ENCODE results near the gene PRL.

The PRL gene

DNA sequence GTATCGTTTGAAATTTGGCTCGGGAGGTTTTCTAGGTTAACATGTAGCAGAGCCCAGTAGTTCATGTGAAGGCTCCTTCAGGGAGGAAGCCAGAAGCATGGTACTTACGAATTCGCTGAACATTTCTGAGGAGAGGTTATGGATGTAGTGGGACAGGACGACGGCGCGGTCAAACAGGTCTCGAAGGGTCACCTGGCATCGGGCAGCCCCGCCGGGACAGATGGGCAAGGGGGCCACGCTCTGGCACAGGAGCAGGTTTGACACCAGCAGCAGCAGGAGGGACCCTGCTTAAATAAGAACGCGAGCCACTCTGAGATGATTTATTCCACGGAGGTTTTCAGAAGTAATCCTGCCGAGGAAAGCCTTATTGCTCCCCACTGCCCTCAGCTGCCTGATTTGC, 2.5 kb downstream of the PRL start:
- no peak for DNase-seq

DNA sequence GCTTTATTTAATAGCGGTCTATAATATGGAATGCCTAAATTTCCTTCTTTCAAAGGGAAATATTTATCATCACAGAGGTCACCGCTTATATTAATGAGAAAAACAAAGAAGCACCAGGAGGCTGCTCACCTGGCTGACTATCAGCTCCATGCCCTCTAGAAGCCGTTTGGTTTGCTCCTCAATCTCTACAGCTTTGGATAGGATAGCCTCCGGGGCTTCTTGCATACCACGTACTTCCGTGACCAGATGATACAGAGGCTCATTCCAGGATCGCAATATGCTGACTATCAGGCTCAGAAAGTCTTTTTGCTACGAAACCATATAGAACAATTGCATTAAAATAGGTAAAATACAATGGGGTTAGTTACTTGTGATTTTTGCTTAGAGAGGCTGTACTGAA, 6.8 kb downstream of the PRL start:
- no peak for DNase-seq

DNA sequence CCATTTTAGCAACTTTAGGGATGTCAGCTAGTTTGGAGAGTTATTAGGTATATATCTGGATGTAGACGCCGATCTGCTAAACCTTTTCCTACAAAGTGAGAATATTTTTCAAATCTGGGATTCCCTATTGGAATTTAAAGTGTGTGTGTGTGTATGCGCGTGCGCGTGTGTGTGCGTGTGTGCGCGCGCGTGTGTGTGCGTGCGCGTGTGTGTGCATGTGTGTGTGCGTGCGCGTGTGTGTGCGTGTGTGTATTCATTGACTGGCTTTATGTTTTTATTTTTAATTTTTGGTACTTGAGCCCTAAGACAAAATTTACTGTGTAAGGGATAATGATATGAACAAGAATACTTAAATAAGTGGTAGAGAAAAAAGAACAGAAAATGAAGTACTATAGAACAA, 8.1 kb downstream of the PRL start:
- DNase-seq, result no peak

DNA sequence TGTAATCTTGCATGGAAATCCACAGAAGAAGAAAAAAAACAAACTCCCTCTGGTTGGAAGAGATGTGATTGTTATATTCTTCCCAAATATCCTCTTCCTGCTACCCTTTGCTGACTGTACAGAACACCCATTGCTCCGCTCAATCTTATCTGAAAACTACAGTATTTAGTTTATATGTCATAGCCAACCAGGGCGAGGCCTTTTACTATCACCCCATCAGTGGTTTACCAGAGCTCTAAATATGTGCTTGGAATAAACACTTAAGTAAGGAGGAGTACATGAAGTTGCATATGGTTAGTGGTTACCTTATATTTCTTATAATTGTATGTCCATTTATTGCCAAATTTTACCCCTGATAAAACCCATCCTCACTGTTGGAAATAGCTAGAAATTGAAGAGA, 12.2 kb downstream of the PRL start:
- DNase-seq, result no peak

DNA sequence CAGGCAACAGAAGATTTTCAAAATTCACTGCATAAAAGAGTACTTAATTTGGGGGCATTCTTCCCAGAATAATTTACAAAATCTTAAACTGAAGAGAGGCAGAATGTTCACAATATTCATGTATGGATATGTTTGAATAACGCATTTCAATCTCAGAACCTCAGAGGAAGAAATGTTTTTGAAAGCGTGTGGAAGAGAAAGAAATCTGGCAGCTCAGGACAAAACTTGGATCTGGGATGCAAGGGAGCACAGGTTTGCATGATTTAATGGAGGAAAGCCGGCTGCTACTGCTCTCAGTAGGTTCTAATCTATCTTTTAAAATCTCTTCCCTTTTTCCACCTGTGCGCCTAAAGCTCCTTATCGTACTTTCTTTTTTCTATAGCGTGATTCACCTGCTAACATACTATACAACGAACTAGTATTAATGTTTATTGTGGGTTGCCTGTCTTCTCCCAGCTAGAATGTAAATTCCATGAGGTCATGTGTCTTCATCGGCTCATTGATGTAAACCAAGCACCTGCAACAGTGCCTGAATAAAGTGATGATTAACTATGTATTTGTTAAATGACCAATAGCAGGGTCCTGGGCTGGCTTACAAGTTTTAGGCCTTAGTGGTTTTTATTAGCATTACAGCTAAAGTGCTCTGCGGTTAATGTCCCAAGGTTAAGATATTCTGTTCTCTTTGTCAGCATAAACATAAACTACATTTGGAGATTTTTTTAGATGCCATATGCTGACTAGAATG, 15.3 kb downstream of the PRL start:
- no peak for DNase-seq

DNA sequence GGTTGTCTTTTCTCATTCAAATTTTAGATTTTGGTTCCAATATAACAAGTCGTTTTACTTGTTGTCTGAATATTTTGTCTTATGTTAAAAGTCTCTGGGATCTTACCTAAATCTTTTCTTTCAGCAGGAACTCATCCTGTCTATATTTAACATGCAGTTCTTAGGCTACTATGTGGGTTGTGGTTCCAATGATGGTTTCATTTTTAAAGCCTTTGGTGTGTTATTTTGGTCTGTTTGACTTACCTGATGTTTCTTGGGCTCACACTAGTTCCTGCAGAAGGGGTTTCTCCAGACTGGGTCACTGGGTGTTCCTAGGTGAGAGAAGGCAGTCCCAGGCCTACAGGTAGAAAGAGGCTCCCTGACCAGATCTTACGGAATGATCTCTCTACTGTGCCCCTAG, 17.4 kb downstream of the PRL start:
- no peak for DNase-seq

DNA sequence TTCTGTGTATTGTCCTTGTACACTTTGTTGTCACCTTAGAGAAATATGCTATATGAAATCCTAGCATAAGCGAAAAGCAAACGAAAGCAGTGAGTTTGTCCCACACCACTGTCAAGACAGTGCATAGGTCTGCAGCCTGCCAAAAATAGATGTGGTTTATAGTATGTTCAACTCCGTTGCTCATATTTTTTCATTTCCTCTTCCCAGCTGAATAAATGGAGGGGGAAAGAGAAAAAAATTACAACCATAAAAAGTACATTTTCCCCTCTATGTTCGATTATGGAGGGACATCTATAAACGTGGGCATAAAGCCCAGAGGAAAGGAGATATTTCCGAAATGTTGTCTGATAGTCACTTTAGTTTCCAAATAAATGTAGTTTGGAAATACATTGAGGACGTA, 25.8 kb downstream of the PRL start:
- DNase-seq, result no peak

DNA sequence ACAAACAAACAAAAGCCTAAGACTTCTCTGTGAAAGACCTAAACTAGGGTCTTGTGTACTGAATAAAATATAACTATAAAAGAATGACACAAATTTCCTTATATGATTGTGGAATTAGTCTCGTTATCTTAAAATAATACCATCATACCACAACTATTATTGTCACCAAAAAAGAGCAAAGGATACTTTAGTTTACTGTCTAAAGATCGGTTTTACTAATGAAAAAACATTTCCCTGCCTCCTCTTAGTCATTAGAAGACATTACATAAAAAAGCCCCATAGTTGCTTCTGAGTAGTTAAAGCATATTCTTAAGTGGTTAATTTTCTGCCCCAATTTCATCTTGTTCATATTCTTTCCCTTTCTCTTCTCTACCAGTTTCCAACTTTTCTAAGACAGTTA, 33.1 kb downstream of the PRL start:
- no peak for DNase-seq

DNA sequence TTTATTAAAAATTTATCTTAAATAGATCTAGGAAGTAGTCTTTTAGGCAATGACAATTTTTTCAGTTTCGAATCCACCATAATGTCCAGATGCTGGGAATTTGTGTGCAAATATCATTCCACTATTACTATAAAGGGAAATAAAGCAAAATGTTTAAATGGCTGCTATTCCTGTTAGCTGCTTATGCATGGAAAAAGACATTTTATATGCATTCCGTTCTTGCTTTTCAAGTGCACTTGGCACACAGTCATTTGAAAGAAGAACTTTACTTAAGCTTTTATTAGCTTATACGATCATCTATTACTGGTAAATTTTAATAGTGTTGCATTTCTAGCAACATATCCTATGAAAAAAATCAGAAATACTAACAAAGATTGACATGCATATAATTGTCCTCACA, 42.0 kb downstream of the PRL start:
- DNase-seq, result no peak

DNA sequence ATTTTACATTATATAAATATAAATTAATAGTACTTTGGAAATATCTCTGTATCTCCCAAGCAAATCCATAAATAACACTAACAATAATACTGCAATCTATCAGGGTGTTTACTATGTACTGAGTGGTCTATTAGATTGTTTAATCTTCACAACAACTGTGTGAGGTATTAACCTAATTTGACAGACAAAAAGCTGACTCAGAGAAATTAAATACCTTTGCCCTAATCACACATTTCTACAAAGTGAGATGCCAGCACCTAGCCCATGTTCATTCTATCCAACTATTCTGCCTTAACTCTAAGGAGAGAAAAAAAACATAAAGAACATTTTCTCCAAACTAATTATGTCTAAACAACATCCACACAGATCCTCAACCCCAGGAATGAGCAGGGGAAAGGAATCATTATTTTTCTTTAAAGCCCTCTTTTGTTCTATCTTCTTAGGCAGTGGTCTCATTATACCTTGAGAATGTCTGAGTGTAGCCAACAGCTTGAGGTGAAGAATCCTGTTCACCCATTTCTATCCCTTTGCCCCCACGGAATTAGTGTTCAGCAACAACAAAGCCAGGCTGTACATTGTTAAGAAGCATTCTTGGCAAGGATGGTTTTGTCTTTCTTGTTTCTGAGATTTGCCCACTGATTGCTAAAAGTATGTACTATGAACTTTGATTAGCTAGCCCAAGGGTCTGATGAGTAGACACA, 42.7 kb downstream of the PRL start:
- no peak for DNase-seq

DNA sequence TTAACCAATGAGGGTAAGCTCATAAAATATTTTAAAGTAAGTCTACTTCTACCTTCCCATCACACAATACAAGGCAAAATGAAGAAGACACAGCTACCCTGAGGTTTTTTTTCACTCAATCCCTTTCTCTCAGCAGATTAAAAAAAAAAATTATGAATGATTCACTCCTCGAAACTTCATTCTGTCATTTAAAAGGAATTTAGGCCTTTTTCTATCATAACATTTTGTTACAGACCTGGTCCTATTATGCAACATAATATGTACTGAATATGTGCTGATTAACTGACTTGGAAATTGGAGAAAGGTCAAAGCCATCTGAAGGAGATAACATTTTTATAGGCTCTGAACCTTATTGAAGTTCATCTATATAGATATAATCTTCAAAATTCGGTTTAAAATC, 45.5 kb downstream of the PRL start:
- no peak for DNase-seq

DNA sequence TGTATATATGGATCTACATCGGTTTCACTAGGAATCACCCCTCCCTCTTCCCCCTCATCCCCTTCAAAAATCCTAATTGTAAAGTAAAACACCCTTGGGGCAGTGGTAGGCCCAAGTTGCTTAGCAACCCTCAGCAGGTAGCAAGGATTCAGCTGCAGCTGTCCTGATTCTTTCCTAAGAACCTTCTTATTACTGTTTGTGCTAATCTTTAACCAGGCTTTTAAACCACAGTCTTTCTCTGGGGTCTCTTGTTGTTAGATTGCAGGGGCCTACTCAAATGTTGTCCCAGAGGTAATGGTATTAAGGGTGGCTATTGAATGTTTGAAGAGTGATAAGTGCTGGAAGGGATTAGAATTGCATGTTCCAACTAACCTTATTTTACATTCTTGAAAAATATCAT, 46.4 kb downstream of the PRL start:
- DNase-seq, result peak; percentile 57

DNA sequence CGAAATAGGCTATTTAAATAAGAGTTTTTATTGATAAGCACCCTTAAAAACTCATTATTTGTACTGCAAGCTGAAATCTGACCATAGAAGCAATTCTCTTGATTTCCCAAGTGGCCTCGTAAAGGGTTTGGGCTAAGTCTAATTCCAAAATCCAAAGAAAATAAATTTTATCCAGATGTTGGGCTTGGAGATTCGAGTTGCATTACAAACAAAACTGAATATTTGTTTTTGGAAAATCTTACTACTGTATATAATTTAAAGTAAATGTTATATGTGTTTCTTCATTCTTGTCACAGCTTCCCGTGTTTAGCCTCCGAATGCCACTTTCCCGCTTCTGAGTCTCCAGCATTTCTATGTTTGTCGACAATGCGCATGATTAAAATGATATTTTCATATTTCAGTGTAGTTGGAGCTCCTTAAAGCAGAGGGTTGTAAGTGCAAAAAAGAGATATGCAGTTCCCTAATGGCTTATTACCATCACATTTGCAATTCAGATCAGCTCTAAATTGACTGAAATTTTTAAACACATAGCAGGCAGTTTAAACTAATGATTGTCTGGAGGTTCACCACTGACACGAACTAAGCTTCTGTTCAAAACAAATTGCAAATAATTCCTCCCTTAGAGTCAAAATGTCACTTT, 47.0 kb downstream of the PRL start:
- DNase-seq, result no peak

DNA sequence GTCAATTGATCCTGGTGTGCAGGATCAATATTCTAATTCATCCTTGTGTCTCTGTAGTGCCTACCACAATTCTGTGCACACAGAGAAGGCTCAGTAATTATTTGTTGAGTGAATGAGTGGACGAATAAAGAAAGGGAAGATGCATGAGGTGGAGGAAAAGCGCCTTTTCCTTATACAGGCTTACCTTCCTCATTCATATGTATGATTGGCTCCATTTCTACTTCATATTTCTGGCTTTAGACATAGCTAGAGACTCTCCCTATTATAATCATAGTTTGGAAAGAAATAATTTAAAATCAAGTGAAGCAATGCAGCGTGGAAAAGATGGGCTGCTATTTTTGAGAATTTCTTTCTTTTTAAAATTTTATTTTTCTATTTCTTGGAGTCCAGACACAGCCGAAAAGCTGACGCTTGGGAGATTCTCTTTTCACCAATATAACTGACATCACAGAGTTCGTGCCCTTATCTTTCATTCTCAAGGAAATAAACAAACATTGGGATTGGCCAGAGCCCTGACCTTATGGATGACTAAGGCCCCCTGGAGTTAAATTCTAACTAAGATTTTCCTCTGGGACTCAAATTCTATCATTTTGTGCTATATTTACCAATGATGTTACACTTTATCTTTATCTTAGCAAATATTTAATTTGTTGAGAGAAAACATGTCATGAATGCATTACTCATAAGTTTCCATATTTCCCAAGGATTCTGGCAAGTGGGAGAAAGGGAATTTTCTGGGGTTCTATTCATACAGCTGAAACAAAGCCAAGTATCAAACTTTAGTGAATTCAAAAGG, 48.1 kb downstream of the PRL start:
- DNase-seq, result no peak

DNA sequence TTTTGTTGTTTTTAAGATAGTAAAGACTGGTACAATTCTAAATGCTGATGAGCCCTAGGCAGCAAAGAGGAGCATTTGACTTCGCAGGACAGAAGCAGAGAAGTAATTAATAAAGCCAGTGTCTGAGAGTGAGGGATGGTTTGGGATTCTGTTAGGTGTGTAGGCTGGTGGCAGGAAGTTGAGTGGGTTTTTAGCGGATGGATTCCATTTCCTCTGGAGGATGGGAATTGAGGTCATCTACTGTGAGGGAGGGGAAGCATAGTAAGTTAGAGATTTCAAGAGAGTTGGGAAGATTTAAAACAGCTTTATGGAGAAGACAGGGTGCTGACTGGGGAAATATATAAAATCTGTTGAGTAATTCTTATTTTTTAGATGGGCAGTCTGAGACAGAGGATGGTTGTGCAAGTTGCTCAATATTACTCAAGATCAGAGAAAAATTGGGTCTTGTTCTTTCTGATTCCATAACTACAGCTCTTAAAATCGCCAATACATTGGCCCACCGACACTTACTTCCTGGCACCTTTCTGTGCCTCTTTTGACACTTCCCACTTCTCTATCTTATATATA, 48.8 kb downstream of the PRL start:
- DNase-seq, result no peak

DNA sequence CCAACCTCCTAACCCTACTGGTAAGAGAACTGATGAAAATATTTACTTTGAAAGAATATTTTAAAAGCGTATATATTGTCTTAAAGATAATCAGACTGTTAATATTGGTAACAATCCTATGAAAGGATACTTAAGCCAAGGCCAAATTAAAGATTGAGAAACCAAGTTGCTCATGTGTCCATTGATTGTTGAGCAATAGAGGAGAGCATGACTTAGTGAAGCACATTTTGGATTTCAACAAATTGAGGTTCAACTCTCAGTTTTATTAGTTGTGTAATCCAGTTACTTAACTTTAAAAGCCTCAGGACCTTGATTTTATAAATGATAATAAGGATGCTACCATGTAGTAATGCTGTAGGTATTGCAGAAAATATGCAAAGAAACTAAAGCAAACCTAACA, 56.8 kb downstream of the PRL start:
- no peak for DNase-seq

DNA sequence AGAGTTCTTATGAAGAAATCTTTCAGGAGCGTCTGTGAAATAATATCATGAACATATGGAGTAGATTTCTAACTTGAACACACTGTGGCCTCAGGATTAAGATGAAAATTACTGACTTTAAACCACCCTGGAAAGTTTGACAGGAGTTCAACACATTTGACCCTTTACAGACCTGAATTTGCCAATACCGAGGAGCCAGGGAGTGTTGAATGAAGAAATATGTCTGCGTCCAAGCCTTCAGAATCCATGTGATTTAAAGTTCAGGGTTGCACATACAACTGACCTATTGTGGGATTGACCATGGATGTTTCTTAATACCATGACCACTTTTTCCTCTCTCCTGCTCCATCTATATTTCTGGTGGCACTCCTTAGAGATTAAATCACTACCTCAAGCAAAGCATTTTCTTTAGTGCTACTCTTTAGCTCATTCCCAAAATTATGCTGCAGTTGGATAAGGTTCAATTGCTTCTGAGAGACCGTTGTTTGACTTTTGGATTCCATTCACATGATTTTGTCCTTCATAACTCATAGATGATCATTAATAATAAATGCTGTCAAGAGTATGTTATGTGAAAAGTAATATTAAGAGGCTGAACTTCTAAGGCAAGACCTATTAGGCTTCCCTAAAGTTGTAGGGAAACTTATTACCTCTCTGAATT, 57.4 kb downstream of the PRL start:
- DNase-seq, result no peak

DNA sequence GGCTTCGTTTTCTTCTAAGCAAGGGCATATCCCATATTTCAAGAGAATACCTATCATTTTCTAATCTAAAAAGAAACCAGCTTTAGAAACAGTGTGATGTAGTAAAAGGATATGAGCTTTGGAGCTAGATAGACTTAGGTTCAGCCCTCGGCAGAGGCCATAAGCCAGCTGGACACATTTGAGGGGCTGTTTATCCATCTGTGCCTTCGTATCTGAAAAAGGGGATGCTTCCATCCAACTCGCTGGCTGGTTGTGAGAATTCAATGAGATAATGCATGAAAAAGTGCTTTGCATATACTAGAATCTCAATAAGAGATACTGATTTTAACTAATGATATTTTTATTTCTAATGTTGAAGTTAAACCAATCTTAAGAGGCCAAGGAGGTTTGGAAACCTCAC, 58.0 kb downstream of the PRL start:
- no peak for DNase-seq

DNA sequence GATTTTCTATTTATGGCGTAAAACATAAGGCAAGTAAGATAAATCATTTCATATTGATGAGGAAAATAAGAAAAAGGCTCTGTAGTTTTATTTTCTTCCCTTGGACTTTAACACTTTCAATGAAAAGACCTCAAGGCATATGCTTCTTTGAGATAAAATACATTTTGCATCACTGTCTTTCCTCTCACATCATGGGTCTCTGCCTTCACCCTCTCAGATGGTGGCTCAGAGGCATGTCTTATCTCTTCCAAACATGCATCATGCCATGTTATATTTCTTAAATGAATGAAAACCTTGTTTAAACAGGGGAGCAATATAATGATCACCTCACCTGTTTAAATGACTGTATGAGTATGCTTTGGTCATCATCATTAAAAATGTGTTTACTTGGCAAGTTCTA, 59.3 kb downstream of the PRL start:
- DNase-seq, result no peak

Measured in NCI-H1436 (cell line).